Testis (tissue), 3 donors: Measurements from ENCODE around the gene DUSP8. TPM values are rescaled to one million over a fixed set of nuclear protein-coding genes. Genes with fewer than 3 reads are reported as not detected.
A peak's percentile ranks its signal among the peaks of the same experiment; 100 is the strongest.
"Not testable (repeated sequence)": the region's sequence is repeated elsewhere in the genome, so short reads cannot be mapped to it uniquely, and the experiment has no call there.

Source experiments
- DNase-seq: peaks from one replicate; pipeline ENCODE4 v3.0.0-alpha.2; 2019
- H3K27ac ChIP-seq, 2 donors: fragments of 200-600 bp; sonication (generic); one replicate each; pipeline ENCODE4 v1.5.1; 2019
- H3K27me3 ChIP-seq: fragments of 200-600 bp; sonication (generic); one replicate; pipeline ENCODE4 v1.5.1; 2019
- H3K36me3 ChIP-seq: fragments of 200-600 bp; sonication (generic); one replicate; pipeline ENCODE4 v1.5.1; 2017; ENCODE audit warnings: low read depth; ENCODE audit errors: missing control alignments
- H3K4me1 ChIP-seq: fragments of 200-600 bp; sonication (generic); one replicate; pipeline ENCODE4 v1.5.1; 2019
- H3K4me3 ChIP-seq, 2 donors: fragments of 200-600 bp; sonication (generic); one replicate each; pipeline ENCODE4 v1.5.1; 2017 to 2019
- H3K9me3 ChIP-seq: fragments of 200-600 bp; sonication (generic); one replicate; pipeline ENCODE4 v1.5.1; 2017
- CTCF ChIP-seq, 3 experiments: fragments of 450-650 bp in 2 of 3; fragments of 200-600 bp in 1 of 3; sonication (generic) in 1 of 3; IDR thresholded peaks; one replicate each; pipeline ENCODE4 v1.5.1; 2016 to 2019; ENCODE audit warnings: antibody characterized with exemption in 3 of 3, mild to moderate bottlenecking in 2 of 3, moderate library complexity in 1 of 3
- POLR2A ChIP-seq: fragments of 450-650 bp; IDR thresholded peaks from one replicate; pipeline ENCODE4 v1.6.1; 2017; ENCODE audit warnings: antibody characterized with exemption, mild to moderate bottlenecking, moderate library complexity
- WGBS, 2 donors: methylation state at CpG; one replicate each; pipeline ENCODE4 v1.1.5; 2018; 5-methylcytosine and 5-hydroxymethylcytosine counted together
- intact Hi-C: fragments of 100-400 bp; cut with DNase I; formaldehyde crosslinking; loops from one replicate; pipeline ENCODE4 v1.15.1; 2023; ENCODE audit warnings: low total_unique reads
- polyA plus RNA-seq: library from polyadenylated mRNA; stranded (reverse); fragments of 350-450 nt; fragmentation: Illumina TruSeq; extraction: RNeasy Lipid Tissue Mini Kit (QIAGEN cat#74804); gene quantifications from one replicate; pipeline ENCODE4 v1.2.3, GENCODE V29; 2014; ENCODE audit warnings: low read depth, low replicate concordance; ENCODE audit not compliant: insufficient read depth
- total RNA-seq, 2 donors: library from RNA; depleted of rRNA; stranded (reverse); fragments of >200 nt; gene quantifications; one replicate each; pipeline ENCODE4 v1.2.3, GENCODE V29; 2016

Gene DUSP8
- total and polyA plus RNA-seq, 3 donors from 2014 or later, result 7.0 to 14.4 (median 8.5) TPM

DNA sequence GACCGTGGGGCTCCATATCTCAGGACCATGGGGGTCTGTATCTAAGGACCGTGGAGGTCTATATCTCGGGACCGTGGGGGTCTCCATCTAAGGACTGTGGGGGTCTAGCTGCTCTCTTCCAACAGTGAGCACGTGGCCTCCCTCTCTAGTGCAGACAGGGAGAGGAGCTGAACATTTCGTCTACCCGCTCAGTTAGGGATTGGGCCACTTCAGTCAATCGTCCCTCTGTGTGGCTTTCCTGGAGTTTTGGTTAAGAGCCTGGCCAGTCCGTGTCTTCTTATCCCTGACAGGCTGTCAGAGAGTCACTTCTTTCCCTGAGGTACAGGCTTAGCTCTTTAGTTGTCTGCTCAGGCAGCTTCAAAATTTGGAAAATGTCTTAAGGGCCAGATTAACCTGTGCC lies 9.9 kb upstream of the DUSP8 start:
- Histone ChIP-seq H3K36me3 (no peaks in the 10 kb centered on the region), H3K27ac (no peak overlapping the region), H3K9me3 (no peaks in the 10 kb centered on the region), H3K27me3 (no peaks in the 10 kb centered on the region), H3K4me1 (no peaks in the 10 kb centered on the region), H3K4me3 (no peak overlapping the region)
- WGBS, 2 donors, result 87 to 88% methylated on average over 9 of the region's 9 CpGs
- intact Hi-C loops, result no loop called here
- TF ChIP-seq POLR2A, result no peak
- TF ChIP-seq CTCF (IDR thresholded peaks at IDR 0.05), result no peak
- no peak for DNase-seq

- H3K27me3 ChIP-seq, result no peaks in the 10 kb centered on the region
- H3K36me3 ChIP-seq, result no peaks in the 10 kb centered on the region
- intact Hi-C loops, result no loop called here
- H3K9me3 ChIP-seq, result no peaks in the 10 kb centered on the region
- WGBS, 2 donors, result 72 to 76% methylated on average over 6 of the region's 6 CpGs
- peaks cover 18% of the 10 kb centered on the region for H3K4me1 ChIP-seq
- DNase-seq, result no peak
- H3K4me3 ChIP-seq, result no peak overlapping the region
- no peak overlapping the region for H3K27ac ChIP-seq
- no peak for TF ChIP-seq CTCF (IDR thresholded peaks at IDR 0.05)
- TF ChIP-seq POLR2A, result no peak
Measured at GRCh38 chr11:1576825-1577224, 4.8 kb upstream of the DUSP8 start.

GRCh38 chr11:1575756-1576155 lies 3.7 kb upstream of the DUSP8 start:
- peaks cover 18% of the 10 kb centered on the region for H3K4me1 ChIP-seq
- H3K27ac ChIP-seq, H3K27me3 ChIP-seq, intact Hi-C loops, DNase-seq, H3K36me3 ChIP-seq, H3K9me3 ChIP-seq, H3K4me3 ChIP-seq: not testable (repeated sequence)
- 80 to 86% methylated on average over 16 of the region's 16 CpGs for WGBS, 2 donors

GRCh38 chr11:1574933-1575242 lies 2.8 kb upstream of the DUSP8 start:
- Histone ChIP-seq H3K27me3 (no peaks in the 10 kb centered on the region), H3K27ac (no peak overlapping the region), H3K36me3 (no peaks in the 10 kb centered on the region), H3K9me3 (no peaks in the 10 kb centered on the region), H3K4me1 (peaks cover 18% of the 10 kb centered on the region), H3K4me3 (no peak overlapping the region)
- WGBS, 2 donors, result 5 to 8% methylated on average over 7 of the region's 7 CpGs
- intact Hi-C loops, result no loop called here
- TF ChIP-seq CTCF (IDR thresholded peaks at IDR 0.05), result no peak
- no peak for TF ChIP-seq POLR2A
- no peak for DNase-seq

GRCh38 chr11:1574238-1574932 lies 2.3 kb upstream of the DUSP8 start:
- no peak overlapping the region for H3K27ac ChIP-seq
- TF ChIP-seq CTCF (IDR thresholded peaks at IDR 0.05) (peak; percentile 70 to 88 (median 83)), POLR2A (no peak)
- H3K9me3 ChIP-seq, result no peaks in the 10 kb centered on the region
- WGBS, 2 donors, result 0 to 1% methylated on average over 10 to 59 of the region's 64 CpGs
- H3K4me3 ChIP-seq, result peak overlapping the region in 1 of 2 donors; percentile 47
- no peaks in the 10 kb centered on the region for H3K27me3 ChIP-seq
- no peaks in the 10 kb centered on the region for H3K36me3 ChIP-seq
- intact Hi-C loops, result no loop called here
- peaks cover 18% of the 10 kb centered on the region for H3K4me1 ChIP-seq
- DNase-seq, result peak; percentile 82
